DMS 273 treated with DMSO at 0.1 percent for 48 hours (cell line): ENCODE results near the gene CD70.
"Not testable (repeated sequence)": the region's sequence is repeated elsewhere in the genome, so short reads cannot be mapped to it uniquely, and the experiment has no call there.

ENCODE experiments used
- DNase-seq: peaks from one replicate; lab custom pipeline; 2025; lab: John Stamatoyannopoulos, UW

CD70 gene

DNA sequence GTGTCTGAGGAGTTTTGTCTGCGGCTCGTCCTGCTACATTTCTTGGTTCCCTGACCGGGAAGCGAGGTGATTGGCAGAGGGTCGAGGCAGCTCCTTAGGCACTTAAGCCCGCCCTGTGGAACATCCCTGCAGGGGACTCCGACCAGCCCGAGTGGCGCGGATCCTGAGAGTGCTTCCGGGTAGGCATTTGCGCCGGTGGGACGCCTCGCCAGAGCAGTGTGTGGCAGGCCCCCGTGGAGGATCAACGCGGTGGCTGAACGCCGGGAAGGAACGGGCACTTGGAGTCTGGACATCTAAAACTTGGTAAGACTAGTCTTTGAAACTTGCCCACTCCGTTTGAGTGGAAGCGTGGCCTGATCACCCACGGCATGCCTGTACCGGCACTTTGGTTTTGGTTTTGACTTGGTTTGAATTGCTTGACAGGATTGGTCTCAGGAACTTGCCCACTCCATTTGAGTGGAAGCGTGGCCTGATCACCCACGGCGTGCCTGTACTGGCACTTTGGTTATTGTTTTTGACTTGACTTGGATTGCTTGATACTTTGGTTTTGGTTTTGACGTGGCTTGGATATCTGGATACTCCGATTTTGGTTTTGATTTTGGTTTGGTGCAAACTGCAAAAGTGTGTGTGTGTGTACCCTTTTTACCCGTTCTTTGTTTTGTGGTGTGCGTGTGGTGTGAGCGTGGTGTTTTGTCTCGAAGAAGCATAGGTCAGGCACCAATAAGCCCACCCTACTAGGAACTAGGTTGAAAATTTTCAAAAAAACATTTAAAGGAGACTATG is 6.7 kb upstream of the CD70 start:
- DNase-seq = not testable (repeated sequence)

DNA sequence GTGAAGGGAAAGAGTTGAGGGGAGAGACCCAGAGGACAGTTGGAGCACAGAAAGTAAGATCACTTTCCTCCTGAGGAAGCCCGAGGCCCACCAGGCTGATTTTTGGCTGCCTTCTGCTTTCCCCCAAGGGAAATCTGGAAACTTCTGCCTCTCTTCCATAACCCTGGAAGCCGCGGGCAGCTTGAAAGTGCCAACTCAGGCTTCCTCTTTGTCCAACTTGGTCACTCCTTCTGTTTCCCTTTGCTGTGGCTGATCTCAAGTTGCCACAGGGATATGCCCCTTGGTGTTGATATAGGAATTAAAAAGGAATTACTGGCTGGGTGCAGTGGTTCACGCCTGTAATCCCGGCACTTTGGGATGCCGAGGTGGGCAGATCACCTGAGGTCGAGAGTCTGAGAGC is 5.7 kb upstream of the CD70 start:
- DNase-seq = no peak

DNA sequence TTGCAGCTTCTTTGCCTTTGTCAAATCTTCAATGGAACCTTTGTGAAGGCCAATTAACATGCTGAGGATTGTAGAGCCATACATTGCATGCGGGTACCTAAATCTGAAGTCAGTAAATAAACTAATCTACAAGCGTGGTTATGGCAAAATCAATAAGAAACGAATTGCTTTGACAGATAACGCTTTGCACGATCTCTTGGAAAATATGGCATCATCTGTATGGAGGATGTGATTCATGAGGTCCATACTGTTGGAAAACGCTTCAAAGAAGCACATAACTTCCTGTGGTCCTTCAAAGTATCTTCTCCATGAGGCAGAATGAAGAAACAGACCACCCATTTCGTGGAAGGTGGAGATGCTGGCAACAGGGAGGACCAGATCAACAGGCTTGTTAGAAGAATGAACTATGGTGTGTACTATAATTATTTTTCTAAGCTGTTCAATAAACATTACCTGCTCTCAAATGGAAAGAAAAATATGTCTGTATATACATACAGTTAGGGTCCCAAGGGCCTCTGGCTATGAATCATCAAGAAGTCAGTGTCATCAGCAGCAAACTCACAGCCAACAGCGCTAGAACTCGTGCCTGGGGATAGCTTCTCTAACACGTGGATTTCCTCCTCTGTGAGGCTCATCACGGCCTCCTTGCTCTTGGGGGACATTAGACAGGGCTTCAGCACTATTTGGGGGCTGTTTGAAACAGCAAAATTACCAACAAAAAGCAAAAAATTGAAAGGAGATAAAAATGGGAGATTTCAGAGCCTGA is 2.9 kb upstream of the CD70 start:
- DNase-seq = no peak

DNA sequence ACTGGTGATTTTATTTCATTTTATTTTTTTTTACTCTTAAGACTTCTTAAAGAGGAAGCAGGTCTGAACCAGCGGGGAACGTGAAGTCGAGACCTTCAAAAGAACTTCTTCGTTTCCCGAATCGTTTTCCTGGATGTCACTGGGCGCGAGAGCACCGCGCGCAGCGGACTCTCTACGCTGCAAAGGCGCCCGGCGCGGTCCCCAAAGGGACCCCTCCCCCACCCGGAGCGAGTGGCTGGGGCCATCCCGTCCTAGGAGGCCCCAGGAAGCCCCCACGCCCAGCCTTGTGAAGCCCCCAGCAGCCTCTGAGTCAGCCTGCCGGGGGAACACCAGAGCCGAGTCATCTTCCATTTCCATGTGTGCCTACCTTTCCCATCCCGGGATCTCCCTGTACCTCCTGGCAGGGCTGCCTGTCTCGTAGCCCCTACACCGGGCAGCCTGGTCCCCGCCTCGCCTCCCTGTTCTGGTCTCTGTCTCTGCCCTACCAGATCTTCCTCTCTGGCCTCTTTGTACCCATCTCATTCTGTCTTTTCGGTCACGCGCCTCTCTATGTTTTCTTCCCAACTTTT is 608 bp downstream of the CD70 start:
- no peak for DNase-seq

DNA sequence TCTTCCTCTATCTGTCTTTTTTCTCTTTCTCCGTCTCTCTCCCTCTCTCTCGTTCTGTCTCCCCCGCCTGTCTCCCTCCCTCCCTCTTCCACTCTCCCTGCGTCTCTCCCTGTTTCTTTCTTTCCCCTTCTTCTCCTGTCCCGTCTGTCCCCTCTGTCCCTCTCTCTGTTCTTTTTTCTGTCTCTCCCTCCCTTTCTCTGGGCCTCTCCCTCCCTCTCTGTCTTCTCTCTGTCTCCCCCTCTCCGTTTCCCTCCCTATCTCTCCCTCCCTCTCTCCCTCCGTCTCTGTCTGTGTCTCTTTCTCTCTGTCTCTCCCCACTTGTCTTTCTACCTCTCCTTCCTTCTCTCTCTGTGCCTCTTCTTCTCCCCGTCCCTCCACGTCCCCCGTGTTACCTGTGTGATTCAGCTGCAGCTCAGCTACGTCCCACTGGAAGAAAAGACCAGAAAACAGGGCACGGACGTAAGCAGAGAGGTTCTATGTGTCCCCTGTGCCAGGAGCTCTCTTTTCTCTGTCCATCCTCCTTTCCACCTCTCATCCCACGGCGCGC is 1.2 kb downstream of the CD70 start:
- no peak for DNase-seq

DNA sequence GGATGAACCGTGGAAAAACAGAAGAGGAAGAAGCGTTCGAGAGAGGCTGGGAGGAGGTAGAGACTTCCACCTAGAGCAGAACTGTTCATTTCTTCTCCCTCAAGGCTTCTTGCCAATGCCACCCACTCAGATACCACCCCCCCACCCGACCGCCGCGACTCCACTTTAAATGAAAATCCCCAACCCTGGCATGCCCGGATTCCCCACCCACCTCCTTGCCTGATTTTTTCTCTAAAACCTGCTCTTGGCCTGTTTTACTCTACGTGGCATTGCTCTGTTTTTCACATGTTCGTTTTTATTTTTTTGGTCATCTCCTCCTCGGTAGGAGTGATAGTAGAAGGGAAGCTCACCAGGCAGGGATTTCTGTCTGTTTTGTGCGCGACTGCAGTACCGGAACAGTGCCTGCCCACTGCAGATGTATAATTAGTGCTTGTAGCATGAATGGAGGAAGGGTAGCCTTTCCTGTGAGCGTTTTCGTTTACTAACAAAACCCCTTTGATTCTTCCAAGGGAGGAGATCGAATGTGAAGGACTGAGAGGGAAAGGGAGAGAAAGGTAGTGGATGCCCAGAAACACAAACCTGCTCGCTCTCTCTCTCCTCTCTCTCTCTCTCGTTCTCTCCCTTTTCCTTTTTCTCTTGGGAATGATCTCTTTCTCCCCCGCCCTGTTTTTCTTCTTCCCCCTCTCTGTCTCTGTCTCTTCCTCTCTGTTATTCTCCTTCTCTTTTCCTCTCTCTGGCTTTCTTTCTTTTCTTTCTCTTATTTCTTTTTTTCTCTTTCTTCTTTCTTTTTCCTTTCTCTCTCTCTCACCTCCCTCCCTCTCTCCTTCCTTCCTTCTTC is 2.2 kb downstream of the CD70 start:
- no peak for DNase-seq

DNA sequence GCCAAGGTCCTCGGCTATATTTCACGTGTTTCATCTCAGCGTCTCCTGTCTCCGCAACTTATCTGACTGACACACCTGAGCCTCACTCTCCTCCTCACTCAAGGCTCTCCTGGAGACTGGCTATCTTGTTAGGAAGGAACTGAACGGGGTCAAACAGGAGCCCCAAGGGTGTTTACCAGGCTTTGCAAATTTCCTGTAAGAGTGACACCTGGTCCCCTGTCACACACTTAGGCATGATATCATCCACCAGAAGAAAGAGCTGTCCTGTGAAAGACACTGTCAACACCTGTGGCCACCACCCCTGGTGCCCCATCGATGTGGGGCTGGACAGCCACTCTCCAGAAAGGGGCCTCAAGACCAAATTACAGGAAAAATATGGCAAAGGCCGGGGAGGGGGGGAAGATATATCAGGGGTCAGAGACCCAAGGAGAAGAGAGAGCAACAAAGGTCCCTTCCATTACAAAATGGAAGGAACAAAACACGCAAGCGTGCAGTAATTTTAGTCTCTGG is 2.9 kb downstream of the CD70 start:
- no peak for DNase-seq

DNA sequence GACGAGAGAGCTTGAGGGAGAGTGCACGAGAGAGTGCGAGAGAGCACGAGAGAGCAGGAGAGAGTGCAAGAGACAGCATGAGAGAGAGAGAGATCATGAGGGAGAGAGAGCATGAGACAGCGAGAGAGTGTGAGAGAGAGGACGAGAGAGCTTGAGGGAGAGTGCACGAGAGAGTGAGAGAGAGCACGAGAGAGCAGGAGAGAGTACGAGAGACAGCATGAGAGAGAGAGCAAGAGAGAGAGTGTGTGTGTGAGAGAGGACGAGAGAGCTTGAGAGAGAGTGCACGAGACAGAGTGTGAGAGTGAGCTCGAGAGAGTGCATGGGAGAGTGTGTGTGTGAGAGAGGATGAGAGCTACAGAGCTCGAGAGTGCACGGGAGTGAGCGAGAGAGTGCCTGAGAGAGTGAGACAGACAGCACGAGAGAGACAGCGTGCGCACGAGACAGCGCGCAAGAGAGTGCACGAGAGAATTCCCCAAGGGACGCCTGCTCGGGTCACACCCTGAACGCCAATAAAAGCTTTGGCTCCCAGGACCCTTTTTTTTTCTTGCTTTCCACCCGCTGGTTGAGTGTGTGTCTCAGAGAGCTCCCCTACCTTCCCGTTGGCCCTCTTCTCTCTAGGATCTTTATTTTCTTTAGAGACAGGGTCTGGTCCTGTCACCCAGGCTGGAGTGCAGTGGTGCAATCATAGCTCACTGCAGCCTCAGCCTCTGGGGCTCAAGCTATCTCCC is 3.7 kb downstream of the CD70 start:
- no peak for DNase-seq

DNA sequence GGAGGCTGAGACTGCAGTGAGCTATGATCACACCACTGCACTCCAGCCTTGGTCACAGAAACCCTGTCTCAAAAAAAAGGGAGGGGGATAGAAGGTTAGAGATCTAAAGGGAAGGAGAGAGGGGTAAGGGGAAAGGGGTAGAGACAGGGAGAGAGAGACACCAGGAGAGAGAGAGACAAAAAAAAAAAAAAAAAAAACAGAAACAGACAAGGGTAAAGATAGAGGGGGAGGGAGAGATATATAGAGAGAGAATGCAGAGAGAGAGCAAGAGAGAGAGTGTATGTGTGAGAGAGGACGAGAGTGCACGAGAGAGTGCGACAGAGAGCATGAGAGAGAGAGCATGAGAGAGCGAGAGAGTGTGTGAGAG is 4.2 kb downstream of the CD70 start:
- no peak for DNase-seq

DNA sequence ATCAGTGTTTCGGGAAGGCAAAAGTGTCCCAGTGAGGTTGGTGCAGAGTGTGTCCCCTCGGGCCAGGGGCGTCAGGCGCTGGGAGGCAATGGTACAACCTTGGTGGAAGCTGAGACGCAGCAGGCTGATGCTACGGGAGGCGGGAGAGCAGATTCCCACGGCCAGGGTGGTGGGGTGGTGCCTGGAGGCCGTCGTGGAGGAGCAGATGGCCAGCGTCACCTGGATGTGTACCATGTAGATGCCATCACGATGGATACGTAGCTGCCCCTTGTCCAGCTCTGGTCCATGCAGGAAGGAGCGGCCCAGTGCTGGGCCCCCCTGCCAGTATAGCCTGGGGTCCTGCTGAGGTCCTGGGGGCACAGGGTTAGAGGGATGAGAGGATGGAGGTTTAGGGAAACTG is 4.9 kb downstream of the CD70 start:
- DNase-seq = no peak

DNA sequence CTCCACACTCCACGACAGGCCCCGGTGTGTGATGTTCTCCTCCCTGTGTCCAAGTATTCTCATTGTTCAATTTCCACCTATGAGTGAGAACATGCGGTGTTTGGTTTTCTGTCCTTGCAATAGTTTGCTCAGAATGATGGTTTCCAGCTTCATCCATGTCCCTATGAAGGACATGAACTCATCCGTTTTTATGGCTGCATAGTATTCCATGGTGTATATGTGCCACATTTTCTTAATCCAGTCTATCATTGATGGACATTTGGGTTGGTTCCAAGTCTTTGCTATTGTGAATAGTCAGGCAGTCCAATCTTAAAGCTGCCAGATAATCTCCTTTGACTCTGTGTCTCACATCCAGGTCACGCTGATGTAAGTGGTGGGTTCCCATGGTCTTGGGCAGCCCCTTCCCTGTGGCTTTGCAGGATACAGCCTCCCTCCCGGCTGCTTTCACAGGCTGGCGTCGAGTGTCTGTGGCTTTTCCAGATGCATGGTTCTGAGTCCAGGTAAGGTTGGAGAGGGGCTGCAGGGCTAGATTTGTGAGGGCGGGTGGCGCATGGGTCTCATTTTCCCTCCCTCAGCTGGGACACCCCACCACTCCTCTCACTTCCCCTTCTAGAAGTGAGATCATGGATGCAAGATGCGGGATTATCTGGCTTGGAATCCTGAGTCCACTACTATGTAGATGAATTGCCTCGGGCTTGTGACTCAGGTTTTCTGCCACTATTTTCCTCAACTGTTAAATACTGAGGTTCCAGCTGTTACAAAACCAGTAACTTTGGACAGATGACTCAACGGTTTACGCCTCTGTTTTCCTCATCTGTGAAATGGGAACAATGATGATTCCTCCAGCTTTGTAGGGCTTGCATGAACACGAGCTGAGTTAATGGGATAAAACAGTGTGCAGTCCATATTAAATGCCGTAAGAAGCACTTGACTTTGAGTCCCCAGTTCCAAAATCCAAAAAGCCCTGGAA is 8.2 kb downstream of the CD70 start:
- DNase-seq = not testable (repeated sequence)

DNA sequence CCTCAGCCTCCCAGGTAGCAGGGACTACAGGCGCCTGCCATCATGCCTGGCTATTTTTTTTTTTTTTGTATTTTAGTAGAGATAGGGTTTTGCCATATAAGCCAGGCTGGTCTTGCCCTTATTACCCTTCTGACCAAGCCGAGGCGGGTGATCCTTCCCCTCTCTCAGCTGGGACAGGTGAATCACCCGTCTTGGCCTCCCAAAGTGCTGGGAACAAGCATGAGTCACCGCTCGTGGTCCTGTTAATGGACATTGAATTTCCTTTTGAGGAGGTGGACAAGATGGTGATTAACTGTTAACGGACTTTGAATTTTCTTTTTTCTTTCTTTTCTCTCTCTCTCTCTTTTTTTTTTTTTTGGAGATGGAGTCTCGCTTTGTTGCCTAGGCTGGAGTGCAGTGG is 10.6 kb downstream of the CD70 start:
- DNase-seq = no peak

DNA sequence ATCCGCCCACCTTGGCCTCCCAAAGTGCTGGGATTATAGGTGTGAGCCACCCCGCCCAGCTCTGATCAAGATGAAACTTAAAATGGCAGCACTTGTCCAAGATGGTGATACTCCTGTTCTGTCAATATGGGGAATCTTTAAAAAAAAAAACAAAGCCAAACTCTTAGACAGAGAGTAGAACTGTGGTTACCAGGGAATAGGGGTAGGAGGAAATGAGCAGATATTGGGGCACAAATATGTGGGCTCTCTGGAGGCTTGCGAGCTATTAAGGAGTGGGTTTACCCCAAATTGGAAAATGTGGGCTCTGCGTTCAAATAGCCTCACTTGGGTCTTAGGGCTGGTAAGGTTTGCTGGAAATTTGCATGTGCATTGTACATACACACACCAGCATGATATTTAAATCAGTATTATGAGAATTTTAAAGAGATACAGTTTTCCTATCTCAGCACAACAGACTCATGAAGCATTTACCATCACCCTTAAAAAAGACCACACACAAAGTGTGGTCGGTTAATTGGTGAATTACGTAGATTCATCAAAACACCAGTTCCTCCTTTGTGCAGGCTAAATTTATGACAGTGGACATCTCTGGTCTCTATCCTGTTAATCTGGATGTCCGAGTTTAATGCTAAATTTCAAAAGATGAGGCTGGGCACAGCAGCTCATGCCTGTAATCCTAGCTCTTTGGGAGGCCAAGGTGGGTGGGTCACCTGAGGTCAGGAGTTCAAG is 11.3 kb downstream of the CD70 start:
- DNase-seq = no peak

DNA sequence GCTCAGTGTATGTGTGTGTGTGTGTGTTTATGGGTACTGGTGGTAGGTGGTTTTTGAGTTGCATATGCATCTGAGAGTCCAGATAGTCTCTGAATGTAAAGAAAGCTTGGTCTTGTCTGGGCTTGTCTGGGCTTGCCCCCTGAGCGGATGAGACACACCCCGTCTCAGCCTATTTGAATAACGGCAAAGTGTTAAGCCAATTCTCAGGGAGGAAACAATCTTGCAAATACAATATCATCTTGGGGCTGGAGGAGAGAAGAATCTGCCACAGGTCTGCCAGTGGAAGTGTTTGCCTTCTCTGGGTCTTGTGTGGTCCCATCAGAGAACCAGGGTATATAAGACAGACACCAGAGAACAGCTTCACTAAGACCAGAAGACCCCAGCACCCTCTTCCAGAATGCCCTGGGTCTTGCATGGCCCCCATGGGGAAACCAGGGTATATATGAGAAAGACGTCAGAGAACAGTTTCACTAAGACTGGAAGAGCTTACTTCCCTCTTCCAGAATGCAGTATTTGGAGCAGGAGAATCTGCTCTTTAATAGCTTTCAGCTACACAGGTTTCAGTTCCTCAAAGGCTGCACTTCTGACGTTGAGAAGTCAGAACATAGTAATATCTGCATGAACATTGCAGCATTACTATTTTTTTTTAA is 13.3 kb downstream of the CD70 start:
- no peak for DNase-seq

DNA sequence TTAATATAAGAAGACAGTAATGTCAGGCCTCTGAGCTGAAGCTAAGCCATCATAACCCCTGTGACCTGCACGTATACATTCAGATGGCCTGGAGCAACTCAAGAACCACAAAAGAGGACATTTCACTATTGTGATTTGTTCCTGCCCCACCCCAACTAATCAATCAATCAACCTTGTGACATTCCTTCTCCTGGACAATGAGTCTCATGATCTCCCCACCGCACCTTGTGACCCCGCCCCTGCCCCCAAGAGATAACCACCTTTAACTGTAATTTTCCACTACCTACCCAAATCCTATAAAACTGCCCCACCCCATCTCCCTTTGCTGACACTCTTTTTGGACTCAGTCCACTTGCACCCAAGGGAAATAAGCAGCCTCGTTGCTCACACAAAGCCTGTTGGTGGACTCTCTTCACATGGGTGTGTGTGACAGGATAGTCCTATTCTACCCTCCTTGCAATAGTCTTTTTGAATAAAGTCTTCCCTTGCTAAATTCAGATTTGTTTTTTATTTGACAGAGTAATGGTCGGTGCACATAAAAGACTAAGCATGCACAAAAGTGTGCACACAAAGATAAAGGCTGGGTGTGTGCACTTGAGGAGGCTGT is 14.0 kb downstream of the CD70 start:
- DNase-seq = no peak

DNA sequence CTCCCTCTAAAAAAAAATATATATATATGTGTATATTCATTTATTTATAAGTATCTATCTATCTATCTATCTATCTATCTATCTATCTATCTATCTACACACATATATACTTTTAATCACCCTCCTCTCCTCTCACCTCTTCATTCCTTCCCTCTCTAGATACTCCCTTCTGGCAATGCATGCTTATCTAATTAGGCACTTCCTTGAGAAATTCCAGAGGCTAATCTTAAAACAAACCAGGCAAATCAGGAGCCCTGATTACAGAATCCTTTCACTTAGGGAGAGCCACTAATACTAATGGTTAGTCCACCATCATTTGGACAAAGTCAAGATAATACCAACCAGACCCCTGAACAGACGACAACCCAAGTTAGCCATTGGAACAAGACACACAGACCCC is 17.6 kb downstream of the CD70 start:
- no peak for DNase-seq

DNA sequence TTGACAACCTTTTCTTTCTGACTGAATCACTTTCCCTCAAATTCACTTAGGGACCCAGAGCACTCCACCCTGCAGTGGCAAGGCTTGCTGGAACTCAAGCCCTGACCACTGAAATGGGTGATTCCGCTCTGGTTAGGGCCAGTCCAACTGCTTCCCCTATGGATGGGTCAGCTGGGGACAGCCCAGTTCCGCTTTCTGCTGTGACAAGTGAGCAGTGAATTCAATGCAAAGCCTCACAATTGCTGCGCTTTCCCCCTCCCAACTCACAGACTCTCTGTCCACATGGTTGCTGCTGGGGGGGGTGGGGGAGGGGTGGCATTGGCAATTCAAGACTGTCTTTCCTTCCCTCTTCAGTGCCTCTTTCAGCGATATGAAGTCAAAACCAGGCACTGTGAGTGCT is 18.7 kb downstream of the CD70 start:
- no peak for DNase-seq

DNA sequence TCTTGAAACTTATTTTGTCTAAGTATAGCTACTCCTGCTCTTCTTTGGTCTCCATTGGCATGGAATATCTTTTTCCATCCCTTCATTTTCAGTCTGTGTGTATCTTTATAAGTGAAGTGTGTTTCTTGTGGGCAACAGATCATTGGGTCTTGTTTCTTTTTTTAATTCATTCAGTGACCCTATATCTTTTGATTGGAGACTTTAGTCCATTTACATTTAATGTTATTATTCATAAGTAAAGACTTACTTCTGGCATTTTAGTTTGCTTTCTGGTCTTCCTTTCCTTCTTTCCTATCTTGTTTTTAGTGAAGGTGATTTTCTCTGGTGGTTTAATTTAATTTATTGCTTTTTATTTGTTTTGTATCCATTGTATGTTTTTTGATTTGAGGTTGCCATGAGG is 19.8 kb downstream of the CD70 start:
- no peak for DNase-seq
